ENCODE data around the gene IFIT1B. TPM values are rescaled to one million over a fixed set of nuclear protein-coding genes. Genes with fewer than 3 reads are reported as not detected.

The IFIT1B gene
- total RNA-seq, 4 donors from 2014 or later, result not detected

DNA sequence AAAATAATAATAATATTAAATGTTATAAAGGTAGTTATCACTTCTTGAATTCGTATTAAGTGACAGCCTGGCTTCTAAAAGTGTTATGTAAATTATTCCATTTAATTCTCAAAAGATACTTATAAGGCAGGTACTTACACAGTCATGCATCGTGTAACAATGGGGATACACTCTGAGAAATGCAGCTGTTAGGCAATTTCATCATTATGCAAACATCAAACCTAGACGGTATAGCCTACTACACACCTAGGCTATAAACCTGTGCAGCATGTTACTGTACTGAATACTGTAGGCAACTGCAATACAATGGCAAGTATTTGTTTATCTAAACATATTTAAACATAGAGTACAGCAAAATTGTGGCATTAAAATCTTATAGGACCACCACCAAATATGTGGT is 16.0 kb downstream of the IFIT1B start:
- Histone ChIP-seq H3K27ac (peak overlapping the region in 1 of 3 donors; percentile 82), H3K36me3 (no peaks in the 10 kb centered on the region), H3K4me3 (replicated peaks in 1 of 3) (peak overlapping the region in 1 of 3 donors; percentile 36), H3K27me3 (no peaks in the 10 kb centered on the region), H3K4me1 (peaks cover 15 to 25% of the 10 kb centered on the region in 2 donors), H3K9me3 (no peaks in the 10 kb centered on the region)
- no peak for TF ChIP-seq POLR2A (IDR thresholded peaks at IDR 0.05)
- TF ChIP-seq, protein P1, sequence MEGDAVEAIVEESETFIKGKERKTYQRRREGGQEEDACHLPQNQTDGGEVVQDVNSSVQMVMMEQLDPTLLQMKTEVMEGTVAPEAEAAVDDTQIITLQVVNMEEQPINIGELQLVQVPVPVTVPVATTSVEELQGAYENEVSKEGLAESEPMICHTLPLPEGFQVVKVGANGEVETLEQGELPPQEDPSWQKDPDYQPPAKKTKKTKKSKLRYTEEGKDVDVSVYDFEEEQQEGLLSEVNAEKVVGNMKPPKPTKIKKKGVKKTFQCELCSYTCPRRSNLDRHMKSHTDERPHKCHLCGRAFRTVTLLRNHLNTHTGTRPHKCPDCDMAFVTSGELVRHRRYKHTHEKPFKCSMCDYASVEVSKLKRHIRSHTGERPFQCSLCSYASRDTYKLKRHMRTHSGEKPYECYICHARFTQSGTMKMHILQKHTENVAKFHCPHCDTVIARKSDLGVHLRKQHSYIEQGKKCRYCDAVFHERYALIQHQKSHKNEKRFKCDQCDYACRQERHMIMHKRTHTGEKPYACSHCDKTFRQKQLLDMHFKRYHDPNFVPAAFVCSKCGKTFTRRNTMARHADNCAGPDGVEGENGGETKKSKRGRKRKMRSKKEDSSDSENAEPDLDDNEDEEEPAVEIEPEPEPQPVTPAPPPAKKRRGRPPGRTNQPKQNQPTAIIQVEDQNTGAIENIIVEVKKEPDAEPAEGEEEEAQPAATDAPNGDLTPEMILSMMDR (IDR thresholded peaks at IDR 0.05), result no peak
- WGBS, 2 donors, result 55 to 68% methylated on average over 3 of the region's 3 CpGs
- intact Hi-C loops (cut with DNase I), result no loop called here
- DNase-seq, result no peak

DNA sequence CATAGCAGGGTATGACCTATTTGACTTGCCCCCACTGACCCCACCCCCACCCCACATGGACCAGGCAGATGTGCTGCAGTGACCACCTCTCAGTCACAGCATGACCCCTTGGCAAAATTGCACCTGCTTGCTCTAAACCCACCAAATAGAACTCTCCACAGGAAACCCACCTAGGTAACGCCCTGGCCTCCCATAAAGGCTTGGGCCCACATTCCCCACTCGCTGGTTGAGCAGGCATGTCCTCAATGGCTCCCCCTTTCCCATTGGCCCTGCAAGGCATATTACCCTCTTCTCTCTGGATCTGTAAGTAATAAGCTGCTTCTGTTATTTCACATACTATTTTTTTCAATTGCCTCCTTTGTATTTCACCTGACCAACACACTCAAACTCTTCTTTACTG is 17.3 kb downstream of the IFIT1B start:
- 95 to 98% methylated on average over 2 of the region's 2 CpGs for WGBS, 2 donors
- H3K4me3 ChIP-seq (replicated peaks in 1 of 3), result no peak overlapping the region
- no peaks in the 10 kb centered on the region for H3K36me3 ChIP-seq
- H3K27ac ChIP-seq, result no peak overlapping the region
- H3K4me1 ChIP-seq, result peaks cover 15 to 25% of the 10 kb centered on the region in 2 donors
- no peak for DNase-seq
- H3K27me3 ChIP-seq, result no peaks in the 10 kb centered on the region
- H3K9me3 ChIP-seq, result no peaks in the 10 kb centered on the region
- intact Hi-C loops (cut with DNase I), result no loop called here
- no peak for TF ChIP-seq POLR2A (IDR thresholded peaks at IDR 0.05)
- TF ChIP-seq, protein P1 (IDR thresholded peaks at IDR 0.05), result no peak

DNA sequence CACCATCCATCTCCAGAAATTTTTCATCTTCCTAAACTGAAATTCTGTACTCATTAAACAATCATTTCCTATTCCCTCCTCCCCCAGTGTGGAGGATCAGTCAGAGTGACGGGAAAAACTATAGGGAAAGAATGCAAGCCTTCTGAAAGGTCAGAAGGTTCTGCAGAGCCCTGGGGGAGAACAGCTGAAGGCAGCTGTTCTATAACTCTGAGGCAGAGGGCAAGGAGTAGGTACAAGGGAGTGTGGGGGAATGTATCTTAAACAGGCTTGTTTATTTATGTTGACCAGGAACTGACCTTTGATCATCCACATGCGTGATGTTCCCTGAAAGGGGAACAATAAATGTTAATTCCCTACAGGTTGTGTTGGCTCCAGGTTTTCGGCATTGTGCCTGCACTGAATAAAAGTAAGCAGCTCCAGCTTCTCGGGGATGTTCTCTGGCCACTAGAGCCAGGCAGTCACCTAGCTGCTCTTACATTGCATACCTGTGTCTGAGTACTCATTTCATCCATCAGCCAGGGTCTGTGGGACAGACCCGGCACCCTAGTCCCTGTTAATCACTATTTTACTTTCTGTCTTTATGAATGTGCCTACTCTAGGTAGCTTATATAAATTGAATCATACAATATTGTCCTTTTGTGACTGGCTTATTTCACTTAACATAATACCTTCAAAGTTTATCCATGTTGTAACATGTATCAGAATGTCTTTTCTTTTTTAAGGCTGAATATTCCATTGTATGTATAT is 20.3 kb downstream of the IFIT1B start:
- no peak for DNase-seq
- WGBS, 2 donors, result 85 to 87% methylated on average over 5 of the region's 5 CpGs
- peaks cover 10 to 21% of the 10 kb centered on the region in 2 donors for H3K4me1 ChIP-seq
- no peak overlapping the region for H3K27ac ChIP-seq
- TF ChIP-seq POLR2A (IDR thresholded peaks at IDR 0.05), result no peak
- TF ChIP-seq, protein P1 (IDR thresholded peaks at IDR 0.05), result no peak
- no peaks in the 10 kb centered on the region for H3K9me3 ChIP-seq
- no peak overlapping the region for H3K4me3 ChIP-seq (replicated peaks in 1 of 3)
- intact Hi-C loops (cut with DNase I), result no loop called here
- H3K27me3 ChIP-seq, result no peaks in the 10 kb centered on the region
- H3K36me3 ChIP-seq, result no peaks in the 10 kb centered on the region

DNA sequence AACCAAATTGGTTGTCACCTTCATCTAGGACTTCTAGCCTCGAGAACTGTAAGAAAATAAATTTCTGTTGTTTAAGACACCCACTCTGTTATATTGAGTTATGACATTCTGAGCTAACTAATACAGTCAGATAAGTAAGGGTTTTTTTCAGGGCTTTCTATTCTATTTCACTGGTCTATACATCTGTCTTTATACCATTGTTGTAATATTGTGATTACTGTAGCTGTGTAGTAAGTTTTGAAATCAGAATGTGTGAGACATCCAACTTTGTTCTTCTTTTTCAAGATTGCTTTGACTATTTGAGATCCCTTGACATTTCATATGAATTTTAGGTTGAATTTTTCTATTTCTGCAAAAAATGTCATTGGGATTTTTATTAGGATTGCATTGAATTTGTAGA is 22.1 kb downstream of the IFIT1B start:
- no peak overlapping the region for H3K27ac ChIP-seq
- TF ChIP-seq, protein P1 (IDR thresholded peaks at IDR 0.05), result no peak
- no peak for TF ChIP-seq POLR2A (IDR thresholded peaks at IDR 0.05)
- intact Hi-C loops (cut with DNase I), result no loop called here
- no peak overlapping the region for H3K4me3 ChIP-seq (replicated peaks in 1 of 3)
- peaks cover 0 to 5% of the 10 kb centered on the region in 2 donors for H3K4me1 ChIP-seq
- DNase-seq, result no peak
- WGBS, 2 donors, result 96 to 97% methylated on average over 1 of the region's 1 CpG
- H3K27me3 ChIP-seq, result no peaks in the 10 kb centered on the region
- H3K36me3 ChIP-seq, result peaks cover 0 to 4% of the 10 kb centered on the region in 2 donors
- no peaks in the 10 kb centered on the region for H3K9me3 ChIP-seq

DNA sequence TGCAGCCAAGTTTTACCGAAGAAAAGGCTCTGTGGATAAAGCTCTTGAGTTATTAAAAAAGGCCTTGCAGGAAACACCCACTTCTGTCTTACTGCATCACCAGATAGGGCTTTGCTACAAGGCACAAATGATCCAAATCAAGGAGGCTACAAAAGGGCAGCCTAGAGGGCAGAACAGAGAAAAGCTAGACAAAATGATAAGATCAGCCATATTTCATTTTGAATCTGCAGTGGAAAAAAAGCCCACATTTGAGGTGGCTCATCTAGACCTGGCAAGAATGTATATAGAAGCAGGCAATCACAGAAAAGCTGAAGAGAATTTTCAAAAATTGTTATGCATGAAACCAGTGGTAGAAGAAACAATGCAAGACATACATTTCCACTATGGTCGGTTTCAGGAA is 25.2 kb downstream of the IFIT1B start:
- H3K27me3 ChIP-seq, result no peaks in the 10 kb centered on the region
- no peaks in the 10 kb centered on the region for H3K9me3 ChIP-seq
- no peak for DNase-seq
- no peaks in the 10 kb centered on the region for H3K4me1 ChIP-seq
- H3K36me3 ChIP-seq, result peaks cover 0 to 4% of the 10 kb centered on the region in 2 donors
- WGBS, 2 donors, result 94 to 97% methylated on average over 2 of the region's 2 CpGs
- H3K27ac ChIP-seq, result no peak overlapping the region
- no peak overlapping the region for H3K4me3 ChIP-seq (replicated peaks in 1 of 3)
- intact Hi-C loops (cut with DNase I), result no loop called here
- no peak for TF ChIP-seq POLR2A (IDR thresholded peaks at IDR 0.05)
- TF ChIP-seq, protein P1 (IDR thresholded peaks at IDR 0.05), result no peak

All from thyroid gland (tissue), 4 donors.